Cerebellar nuclear complex (tissue), 1 donor: ENCODE measurements around the gene WIPF1.

ENCODE experiments used
- DNase-seq, 2 experiments: peaks; one replicate each; lab custom pipeline; 2025; lab: John Stamatoyannopoulos, UW

WIPF1 gene

DNA sequence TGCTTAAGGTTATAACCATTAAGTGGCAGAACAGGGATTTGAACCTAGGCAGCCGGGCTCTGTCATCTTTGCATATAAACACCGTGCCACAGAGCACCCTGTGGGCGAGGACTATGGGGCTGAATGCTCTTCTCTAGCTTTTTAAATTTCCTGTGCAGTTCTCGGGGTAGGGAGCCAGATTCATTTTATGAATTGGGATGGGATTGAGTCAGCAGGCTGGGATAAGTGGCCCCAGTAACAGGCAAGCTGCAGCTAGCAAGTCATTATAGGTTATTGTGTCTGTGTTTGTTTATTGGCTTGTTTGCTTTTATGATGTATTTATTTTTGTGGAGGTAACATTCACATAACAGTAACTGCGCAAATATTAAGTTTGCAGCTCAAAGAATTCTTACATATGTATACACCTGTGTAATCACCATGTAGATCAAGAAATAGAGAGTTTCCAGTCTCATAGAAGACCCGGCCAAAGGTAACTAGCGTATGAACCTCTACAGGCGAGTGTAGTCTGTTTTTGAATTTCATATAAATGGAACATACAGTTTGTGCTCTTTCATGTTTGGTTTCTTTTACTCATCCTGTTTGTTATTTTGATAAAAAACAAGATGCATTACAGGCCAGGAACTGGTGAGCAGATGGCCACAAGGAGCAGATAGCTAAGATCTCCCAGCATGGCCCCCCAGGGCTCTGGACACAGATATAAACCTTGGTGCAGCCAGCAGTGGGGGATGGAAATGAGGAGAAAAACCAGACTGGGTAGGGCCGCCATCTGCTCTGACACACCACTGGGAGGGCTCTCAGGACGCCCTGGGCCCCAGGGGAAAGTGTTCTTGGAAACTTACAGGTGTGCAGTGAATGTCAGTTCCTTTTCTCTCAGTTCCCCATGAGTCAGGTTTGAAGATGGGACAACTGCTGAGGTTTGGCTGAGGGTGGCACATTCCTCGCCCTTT is 61.6 kb downstream of the WIPF1 start:
- DNase-seq = peak in 1 of 2 experiments; percentile 16

DNA sequence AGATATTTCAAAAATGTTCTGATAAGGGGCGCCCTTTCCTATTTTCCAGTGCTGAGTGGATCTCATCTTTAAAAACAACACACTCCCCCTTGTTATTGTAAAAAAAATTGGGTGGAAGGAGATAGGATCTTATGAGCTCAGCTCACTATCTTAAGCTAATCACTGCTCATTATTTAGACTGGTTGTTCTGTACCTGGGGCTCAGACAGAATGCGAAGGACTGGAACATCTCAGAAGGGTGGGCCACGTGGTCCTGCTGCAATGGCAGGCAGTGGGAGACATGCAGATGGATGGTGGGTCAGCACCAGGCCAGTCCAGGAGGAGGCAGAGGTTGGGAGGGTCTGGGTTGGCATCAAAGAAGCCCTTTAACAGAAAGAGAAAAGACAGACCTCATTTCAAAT is 62.5 kb downstream of the WIPF1 start:
- no peak for DNase-seq

DNA sequence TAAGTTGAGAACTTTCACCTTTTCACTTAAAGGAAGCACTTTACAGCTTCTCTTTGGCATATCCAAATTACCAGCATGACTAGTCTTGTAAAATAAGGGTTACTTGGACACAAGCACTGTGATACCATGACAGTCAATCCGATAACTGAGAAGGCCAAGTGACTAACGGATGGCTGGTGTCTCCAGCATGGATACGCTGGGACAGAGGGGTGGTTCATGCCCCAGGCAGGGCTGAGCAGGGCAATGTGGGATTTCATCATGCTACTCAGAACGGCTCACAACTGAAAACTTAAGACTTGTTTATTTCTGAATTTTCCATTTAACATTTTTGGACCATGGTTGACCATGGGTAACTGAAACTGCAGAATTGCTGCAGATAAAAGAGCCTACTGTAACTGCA is 67.7 kb downstream of the WIPF1 start:
- no peak for DNase-seq

DNA sequence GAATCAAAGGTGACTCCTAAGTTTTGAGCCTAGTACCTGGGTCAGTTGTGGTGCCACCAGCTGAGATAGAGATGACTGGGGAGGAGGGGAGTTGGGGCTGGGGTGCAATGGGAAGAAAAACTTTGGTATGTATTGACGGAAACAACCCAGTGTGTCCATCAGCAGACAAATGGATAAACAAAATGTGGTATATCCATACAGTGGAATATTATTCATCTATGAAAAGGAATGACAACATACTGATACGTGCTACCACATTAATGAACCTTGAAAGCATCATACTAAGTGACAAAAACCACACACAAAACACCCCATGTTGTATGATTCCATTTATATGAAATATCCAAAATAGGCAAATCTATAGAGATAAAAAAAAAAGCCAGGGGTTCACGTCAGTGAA is 69.6 kb downstream of the WIPF1 start:
- no peak for DNase-seq

DNA sequence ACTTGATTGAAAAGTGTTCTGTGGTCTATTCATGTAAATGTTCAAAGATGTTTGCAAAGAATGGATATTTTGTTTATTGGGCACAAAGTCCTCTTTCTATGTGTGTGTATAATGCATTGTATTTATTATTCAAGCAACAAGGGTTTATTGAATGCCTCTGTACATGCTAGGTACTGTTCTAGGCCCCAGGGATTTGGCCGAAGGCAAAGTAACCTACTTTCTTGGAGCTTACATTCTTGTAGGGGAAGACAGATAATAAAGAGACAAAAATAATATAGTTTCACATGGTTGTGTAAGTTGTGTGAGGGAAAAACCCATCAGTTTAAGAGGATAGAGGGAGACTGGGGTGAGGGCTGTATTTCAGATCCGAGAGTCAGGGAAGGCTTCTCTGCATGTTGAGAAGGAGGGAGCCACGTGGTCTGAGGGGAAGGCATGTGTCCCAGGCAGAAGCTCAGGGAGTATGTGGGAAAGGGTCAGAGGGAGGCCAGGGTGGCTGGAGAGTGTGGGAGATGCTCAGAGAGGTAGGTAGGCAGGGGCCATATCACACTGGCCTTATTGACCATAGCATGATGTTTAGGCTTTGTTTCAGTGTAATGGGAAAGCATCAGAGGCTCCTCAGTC is 70.4 kb downstream of the WIPF1 start:
- no peak for DNase-seq

DNA sequence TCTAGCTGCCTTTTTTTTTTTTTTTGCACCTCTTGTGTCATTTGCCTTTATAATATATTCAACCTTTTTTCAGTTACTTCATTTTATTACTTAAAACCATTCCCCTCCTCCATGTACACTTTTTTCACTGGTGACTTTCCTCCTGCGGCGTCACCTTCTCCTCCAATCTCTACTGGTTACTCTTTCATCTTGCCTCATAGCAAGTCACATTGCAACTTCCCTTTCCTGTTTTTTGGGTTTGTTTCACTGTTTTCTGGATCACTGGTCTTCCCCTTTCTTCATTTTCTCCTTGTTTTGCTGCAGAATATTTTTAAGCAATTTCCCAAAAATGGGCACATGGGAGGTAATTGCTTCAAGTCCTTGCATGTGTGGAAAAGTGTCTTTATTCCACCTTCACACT is 73.1 kb downstream of the WIPF1 start:
- no peak for DNase-seq

DNA sequence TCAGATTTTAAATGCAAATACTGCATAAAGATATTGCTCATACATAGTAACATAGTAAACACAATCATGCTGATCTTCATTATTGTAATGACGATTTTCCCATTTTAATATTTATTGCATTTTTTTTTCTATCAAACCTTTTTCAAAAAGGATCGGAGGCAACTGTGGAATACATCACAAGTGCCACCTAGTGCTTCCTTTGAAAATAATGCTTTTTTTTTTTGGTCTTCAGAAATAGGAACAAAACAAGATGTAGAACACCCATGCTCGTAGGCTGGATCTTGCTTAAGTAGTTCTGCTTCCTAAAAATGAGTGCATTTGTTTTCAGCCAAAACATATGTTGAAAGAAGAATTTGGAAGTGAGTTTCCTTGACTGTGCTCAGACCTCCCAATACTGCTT is 75.1 kb downstream of the WIPF1 start:
- DNase-seq = no peak

DNA sequence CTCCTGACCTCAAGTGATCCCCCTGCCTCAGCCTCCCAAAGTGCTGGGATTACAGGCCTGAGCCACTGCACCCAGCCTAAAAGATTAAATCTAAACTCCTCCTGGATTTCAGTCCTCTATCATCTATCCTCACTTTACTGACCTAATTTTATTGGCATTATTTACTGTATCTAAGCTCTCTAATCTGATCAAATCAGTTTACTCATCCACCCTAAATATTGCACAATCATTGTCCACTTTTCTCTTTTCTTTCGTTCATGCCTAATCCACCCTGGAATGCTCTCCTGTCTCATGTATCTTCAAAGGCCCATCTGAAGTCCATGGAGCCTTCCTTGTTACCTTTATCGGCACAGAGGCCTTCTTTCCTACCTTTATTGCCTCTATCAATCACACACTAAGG is 79.2 kb downstream of the WIPF1 start:
- no peak for DNase-seq

DNA sequence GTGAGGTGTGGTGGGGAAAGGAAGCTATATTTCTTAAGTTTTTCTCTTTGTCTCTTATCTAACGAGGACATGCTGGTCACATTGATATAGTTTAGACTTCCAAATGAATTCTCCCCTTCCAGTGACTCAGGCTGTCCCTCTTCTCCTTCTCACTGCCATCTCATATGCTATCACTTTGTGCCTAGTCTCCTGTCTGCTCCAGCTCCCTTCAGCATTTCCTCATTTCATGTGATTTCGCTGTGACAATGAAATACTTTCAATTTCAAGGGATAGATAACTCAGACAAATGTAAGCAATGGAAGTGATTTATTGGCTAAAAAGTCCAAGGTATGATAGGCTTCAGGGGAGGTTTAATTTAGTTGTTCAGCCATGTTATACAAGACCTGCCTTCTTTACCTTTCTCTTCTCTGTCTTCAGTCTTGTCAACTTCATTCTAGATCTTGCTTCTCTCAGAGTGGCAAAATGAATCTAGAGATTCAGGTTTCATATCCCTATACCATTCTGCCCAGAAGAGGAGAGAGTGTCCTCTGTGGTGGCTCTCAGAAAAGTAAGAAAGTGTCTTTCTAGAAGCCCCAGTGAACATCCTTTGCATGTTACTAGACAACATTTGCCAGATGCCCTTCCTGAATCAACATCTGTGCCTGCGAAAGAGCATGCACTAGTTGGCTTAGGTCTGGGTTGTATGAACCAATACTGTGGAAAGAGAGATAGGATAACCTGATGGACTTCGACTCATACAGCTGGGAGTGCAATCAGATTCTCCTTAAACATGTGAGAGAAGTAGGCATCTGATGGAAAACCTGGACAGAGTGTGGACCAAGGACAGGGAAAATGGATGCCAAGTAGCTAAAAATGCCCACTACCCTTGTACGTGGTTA is 80.9 kb downstream of the WIPF1 start:
- DNase-seq = no peak

DNA sequence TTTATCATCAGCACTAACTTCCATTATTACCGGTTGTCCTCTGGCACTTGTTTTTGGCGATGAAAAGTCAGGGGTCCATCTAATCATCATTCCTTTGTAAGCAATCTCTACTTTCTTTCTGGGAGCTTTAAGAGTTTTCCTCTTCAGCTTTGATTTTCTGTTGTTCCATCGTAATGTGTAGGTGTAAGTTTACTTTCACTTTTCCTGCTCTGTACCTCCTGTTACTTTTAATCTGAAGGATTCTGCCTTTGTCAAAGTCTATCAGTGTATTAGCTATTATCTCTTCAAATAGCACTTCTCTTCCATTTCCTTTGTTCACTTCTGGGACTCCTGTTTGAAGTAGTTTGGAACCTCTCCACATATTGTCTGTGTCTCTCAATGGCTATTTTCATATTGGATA is 85.3 kb downstream of the WIPF1 start:
- no peak for DNase-seq

DNA sequence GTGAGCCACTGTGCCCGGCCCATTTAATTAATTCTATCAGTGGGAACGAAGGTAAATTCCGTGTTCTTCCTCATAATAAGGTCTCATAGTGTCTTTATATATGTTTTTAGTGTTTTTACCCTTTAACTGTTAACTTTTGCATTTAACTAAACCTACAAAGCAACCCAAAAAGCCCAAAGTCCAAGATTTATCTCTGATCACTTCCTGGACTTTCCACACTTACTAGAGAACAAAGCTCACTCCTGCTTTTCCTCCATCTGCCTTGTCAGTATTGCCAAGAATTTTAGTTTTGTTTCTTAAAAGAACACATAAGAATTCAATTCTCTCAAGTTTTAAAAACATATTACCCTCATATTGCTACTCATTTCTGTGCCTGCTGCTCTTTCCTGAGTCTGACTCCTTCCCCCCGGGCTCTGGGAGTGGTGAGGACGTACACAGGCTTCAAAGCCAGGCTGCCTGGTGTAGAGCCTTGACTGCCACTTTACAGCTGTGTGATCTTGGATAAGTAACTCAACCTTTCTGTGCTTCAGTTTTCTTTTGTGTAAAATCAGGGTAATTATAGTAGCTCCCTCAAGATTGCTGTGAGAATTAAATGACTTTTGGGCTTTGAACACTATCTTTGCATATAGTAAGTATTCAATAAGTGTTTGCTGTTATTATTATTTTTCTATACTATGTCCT is 85.9 kb downstream of the WIPF1 start:
- no peak for DNase-seq

DNA sequence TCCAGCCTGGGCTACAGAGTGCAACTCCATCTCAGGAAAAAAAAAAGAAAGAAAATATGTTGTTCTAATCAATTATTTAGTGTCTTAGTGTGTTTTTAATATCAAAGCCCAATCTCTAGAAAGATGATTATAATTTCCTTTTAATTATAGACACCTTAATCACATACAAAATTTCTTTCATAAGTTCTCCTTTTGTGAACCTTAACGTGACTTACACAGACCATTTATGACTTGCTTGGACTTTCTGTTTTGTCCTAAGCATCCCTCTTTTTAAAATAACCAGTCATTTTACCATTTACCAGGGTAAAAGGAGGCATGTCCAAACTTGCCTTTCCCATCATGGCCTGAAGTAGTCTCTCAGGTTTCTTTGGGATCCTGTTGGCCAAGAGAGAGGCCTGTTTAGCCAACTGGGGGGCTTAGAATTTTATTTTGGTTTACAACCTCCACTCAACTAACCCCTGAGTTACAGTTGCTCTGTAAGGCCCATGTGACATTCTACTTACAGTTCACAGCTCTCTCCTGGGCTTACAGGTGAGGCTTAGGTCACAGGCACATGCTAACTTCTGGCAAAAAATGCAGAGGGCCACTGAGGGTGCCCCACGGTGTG is 86.9 kb downstream of the WIPF1 start:
- no peak for DNase-seq
